GM12878 (cell line): ENCODE data around the gene ATP5F1D. TPM values are rescaled to one million over a fixed set of nuclear protein-coding genes. Genes with fewer than 3 reads are reported as not detected.

ENCODE experiments used
- ATAC-seq: fragments of 200-7000 bp; cut with Tn5 transposase; 3 replicates; pipeline ENCODE4 v1.9.1; 2020; ENCODE audit warnings: mild to moderate bottlenecking, moderate library complexity
- BruUV-seq: library from RNA; stranded (reverse); fragments of 400-500 nt; replicated peaks from 2 replicates; lab custom pipeline; 2021; lab: Mats Ljungman, UMichigan
- CTCF ChIA-PET: fragments of 300-600 bp; sonication (Branson Sonifier 250); formaldehyde crosslinking; extraction: SDS; loops from one replicate; lab custom pipeline; 2021; ENCODE audit warnings: inconsistent platforms; lab: Yijun Ruan, JAX
- POLR2A ChIA-PET: fragments of 350-600 bp; formaldehyde crosslinking; extraction: SDS; loops from one replicate; lab custom pipeline; 2021; ENCODE audit warnings: inconsistent platforms; lab: Charles Lee
- RAD21 ChIA-PET: fragments of 300-600 bp; sonication (Branson Sonifier 250); formaldehyde crosslinking; loops from one replicate; lab custom pipeline; 2023; ENCODE audit warnings: antibody characterized with exemption; ENCODE audit not compliant: unreplicated experiment; lab: Charles Lee
- SMC1A ChIA-PET: fragments of 300-600 bp; sonication (Branson Sonifier 250); formaldehyde crosslinking; loops from one replicate; lab custom pipeline; 2023; ENCODE audit not compliant: unreplicated experiment, uncharacterized antibody; lab: Charles Lee
- DNase-seq: peaks from one replicate; pipeline ENCODE4 v3.0.0-alpha.2; 2011; ENCODE audit warnings: low read depth, low spot score
- FAIRE-seq: peaks from 3 replicates; lab custom pipeline; 2011; peaks lifted over from hg19 to GRCh38; lab: Jason Lieb, UNC
- H2AFZ ChIP-seq: 2 replicates; pipeline ENCODE4 v1.6.0; 2011; ENCODE audit warnings: low read depth, low read length, control low read depth; ENCODE audit not compliant: control insufficient read depth
- H3K27ac ChIP-seq: 2 replicates; pipeline ENCODE4 v1.5.1; 2011; ENCODE audit warnings: control low read depth; ENCODE audit not compliant: control insufficient read depth, insufficient read depth
- H3K27me3 ChIP-seq, 2 experiments: replicated peaks in 1 of 2; 2 replicates each; pipeline versions ENCODE4 v1.6.0 to v1.6.1; 2011; ENCODE audit warnings: low read length in 1 of 2; ENCODE audit not compliant: control insufficient read depth in 2 of 2, insufficient read depth in 2 of 2
- H3K36me3 ChIP-seq, 2 experiments: 2 replicates each; pipeline ENCODE4 v1.5.1; 2011; ENCODE audit warnings: low read length in 1 of 2; ENCODE audit not compliant: control insufficient read depth in 2 of 2, insufficient read depth in 2 of 2
- H3K4me1 ChIP-seq: 2 replicates; pipeline ENCODE4 v1.6.1; 2011; ENCODE audit warnings: mild to moderate bottlenecking, low read length, moderate library complexity, mixed read lengths; ENCODE audit not compliant: control insufficient read depth, insufficient read depth
- H3K4me2 ChIP-seq: 2 replicates; pipeline ENCODE4 v1.6.0; 2011; ENCODE audit warnings: control low read depth; ENCODE audit not compliant: control insufficient read depth, insufficient read depth
- H3K4me3 ChIP-seq: fragments of 200-600 bp; sonication (generic); 2 replicates; pipeline ENCODE4 v1.5.1; 2016
- H3K79me2 ChIP-seq: 2 replicates; pipeline ENCODE4 v1.6.0; 2011; ENCODE audit warnings: low read length; ENCODE audit not compliant: control insufficient read depth, insufficient read depth
- H3K9ac ChIP-seq: 2 replicates; pipeline ENCODE4 v1.8.0; 2011; ENCODE audit warnings: low read length, control low read depth, mixed read lengths; ENCODE audit not compliant: control insufficient read depth, insufficient read depth
- H3K9me3 ChIP-seq: replicated peaks from 3 replicates; pipeline ENCODE4 v1.5.1; 2011; ENCODE audit warnings: mild to moderate bottlenecking, low read length; ENCODE audit not compliant: control insufficient read depth, insufficient read depth
- H4K20me1 ChIP-seq: 2 replicates; pipeline ENCODE4 v1.6.0; 2011; ENCODE audit not compliant: control insufficient read depth, insufficient read depth
- ATF2 ChIP-seq: IDR thresholded peaks from 2 replicates; pipeline ENCODE4 v1.6.1; 2012; ENCODE audit warnings: low read length, inconsistent platforms
- CEBPB ChIP-seq, 2 experiments: fragments of 150-350 bp in 1 of 2; IDR thresholded peaks; 2 replicates each; pipeline ENCODE4 v1.6.1; 2012 to 2014; ENCODE audit warnings: low read depth in 2 of 2, low read length in 2 of 2, borderline replicate concordance in 1 of 2, inconsistent platforms in 1 of 2
- FOXK2 ChIP-seq: fragments of 450-650 bp; IDR thresholded peaks from 2 replicates; pipeline ENCODE4 v1.6.1; 2017; ENCODE audit warnings: mild to moderate bottlenecking, moderate library complexity
- GABPA ChIP-seq: IDR thresholded peaks from 2 replicates; pipeline ENCODE4 v1.6.1; 2014; ENCODE audit warnings: antibody characterized with exemption, low read depth, mild to moderate bottlenecking, inconsistent platforms
- HCFC1 ChIP-seq: fragments of 150-350 bp; IDR thresholded peaks from 2 replicates; pipeline ENCODE4 v1.6.1; 2014; ENCODE audit warnings: low read length
- IRF4 ChIP-seq: IDR thresholded peaks from 2 replicates; pipeline ENCODE4 v1.6.1; 2011; ENCODE audit warnings: low read depth, low read length
- IRF5 ChIP-seq: fragments of 450-650 bp; IDR thresholded peaks from 2 replicates; pipeline ENCODE4 v1.6.1; 2017; ENCODE audit warnings: borderline replicate concordance
- KDM1A ChIP-seq: fragments of 200-600 bp; sonication (generic); IDR thresholded peaks from 2 replicates; pipeline ENCODE4 v1.6.1; 2016; ENCODE audit warnings: borderline replicate concordance
- MYB ChIP-seq: fragments of 150-350 bp; IDR thresholded peaks from 2 replicates; pipeline ENCODE4 v1.6.1; 2014; ENCODE audit warnings: mild to moderate bottlenecking, low read depth, low read length, borderline replicate concordance
- NKRF ChIP-seq: fragments of 450-650 bp; conservative IDR thresholded peaks from 2 replicates; pipeline ENCODE4 v1.6.1; 2017; ENCODE audit warnings: mild to moderate bottlenecking, moderate library complexity
- NR2C2 ChIP-seq: IDR thresholded peaks from 2 replicates; pipeline ENCODE4 v1.6.1; 2011; ENCODE audit warnings: borderline replicate concordance, low read depth; ENCODE audit not compliant: control insufficient read depth, insufficient read length
- NRF1 ChIP-seq: conservative IDR thresholded peaks from 2 replicates; pipeline ENCODE4 v1.6.1; 2011; ENCODE audit warnings: mild to moderate bottlenecking, low read depth, low read length, improper control_type of control experiment
- SMARCA5 ChIP-seq: fragments of 450-650 bp; IDR thresholded peaks from 2 replicates; pipeline ENCODE4 v1.6.1; 2017; ENCODE audit warnings: mild to moderate bottlenecking
- STAT1 ChIP-seq: fragments of 450-650 bp; conservative IDR thresholded peaks from 2 replicates; pipeline ENCODE4 v1.6.1; 2014; ENCODE audit warnings: antibody characterized with exemption, mild to moderate bottlenecking
- TCF3 ChIP-seq: IDR thresholded peaks from 2 replicates; pipeline ENCODE4 v1.6.1; 2012; ENCODE audit warnings: low read depth, mild to moderate bottlenecking, low read length, borderline replicate concordance; ENCODE audit not compliant: insufficient read depth
- WGBS: methylation state at CpG from one replicate; pipeline ENCODE4 v1.1.6; 2016; ENCODE audit warnings: low lambda C conversion rate; ENCODE audit not compliant: insufficient replicate concordance, insufficient coverage; ENCODE audit errors: missing lambda C conversion rate; 5-methylcytosine and 5-hydroxymethylcytosine counted together
- in situ Hi-C: fragments of 300-500 bp; cut with MboI; formaldehyde crosslinking; loops from 9 replicates; pipeline ENCODE4 v1.14.3; 2018; ENCODE audit warnings: mixed read lengths
- intact Hi-C: fragments of 100-400 bp; cut with micrococcal nuclease; formaldehyde crosslinking; loops from one replicate; pipeline ENCODE4 v1.14.2; 2022; ENCODE audit not compliant: unreplicated experiment
- polyA plus RNA-seq, 11 experiments: library from polyadenylated mRNA; depleted of rRNA in 4 of 11; unstranded in 6 of 11; stranded (reverse) in 5 of 11; fragments of >200 nt; fragmentation: Nextera tagmentation in 4 of 11; fragmentation: Illumina TruSeq in 1 of 11; extraction: Ambion mirVana in 4 of 11; extraction: Trizol in 1 of 11; gene quantifications; 1 replicate in 1 of 11; 2 replicates in 10 of 11; pipeline versions ENCODE4 v1.2.1 to v1.2.3, GENCODE V29; 2011 to 2016; ENCODE audit warnings: inconsistent platforms in 2 of 11, missing spikeins in 2 of 11, low read depth in 1 of 11
- total RNA-seq, 4 experiments: library from RNA; depleted of rRNA in 3 of 4; stranded (reverse); fragments of >200 nt in 3 of 4; fragmentation: Illumina TruSeq in 1 of 4; extraction: Trizol in 1 of 4; gene quantifications; 2 replicates each; pipeline versions ENCODE4 v1.2.1 to v1.2.3, GENCODE V29; 2013 to 2021

ATP5F1D gene
- total and polyA plus RNA-seq, 10 of the 15 experiments (the other 5 are each of a cell fraction or from before 2014, with no cell fraction given): 7.2 to 357 (median 49.5) TPM

DNA sequence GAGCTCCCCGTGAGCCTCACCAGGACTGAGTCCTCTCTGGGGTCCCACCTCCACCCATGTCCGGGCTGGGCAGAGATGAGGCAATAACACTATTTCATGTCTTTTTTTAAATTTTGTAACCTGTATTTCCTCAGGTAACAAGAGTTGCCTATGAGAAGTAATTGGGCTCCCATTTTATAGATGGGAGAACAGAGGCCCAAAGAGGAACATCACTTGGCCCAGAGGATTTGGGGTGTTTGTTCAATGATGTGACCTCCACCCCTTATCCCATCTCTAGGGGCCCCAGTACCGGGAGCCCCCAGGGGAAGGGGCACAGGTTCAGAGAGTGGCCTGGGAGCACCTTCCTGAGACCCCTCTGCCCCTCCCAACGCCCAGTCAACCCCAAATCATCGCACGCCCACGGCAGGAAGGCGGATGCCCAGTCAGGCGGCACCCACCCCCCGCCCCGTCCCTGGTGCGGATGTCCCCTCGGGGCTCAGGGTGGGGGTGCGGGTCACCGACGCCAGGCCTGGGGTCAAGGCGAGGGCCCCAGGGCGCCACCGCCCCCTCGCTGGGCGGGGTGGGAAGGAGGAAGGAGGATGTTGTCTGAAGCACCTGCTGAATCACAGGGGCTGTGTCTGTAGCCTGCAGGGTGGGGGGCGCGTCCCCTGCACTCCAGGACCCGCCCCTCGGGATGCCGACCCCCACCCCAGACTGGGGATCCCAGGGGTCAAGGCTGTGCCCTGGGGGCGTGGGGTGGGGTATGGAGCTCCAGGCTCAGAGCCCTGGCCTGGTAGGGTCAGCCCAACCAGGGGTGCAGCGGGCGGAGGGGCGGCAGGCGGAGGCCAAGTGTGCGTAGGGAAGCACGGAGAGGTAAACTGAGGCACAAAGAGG lies 18.6 kb downstream of the ATP5F1D start:
- Histone ChIP-seq H3K9me3 (no peaks in the 10 kb centered on the region), H3K4me1 (peaks cover 48% of the 10 kb centered on the region), H3K27ac (peak overlapping the region; percentile 96), H3K79me2 (peaks cover 36% of the 10 kb centered on the region), H3K4me2 (peak overlapping the region; percentile 98), H3K9ac (peak overlapping the region; percentile 78), H3K4me3 (peak overlapping the region; percentile 68), H4K20me1 (no peaks in the 10 kb centered on the region), H3K36me3 (peaks cover 4 to 16% of the 10 kb centered on the region in 2 experiments; a peak in 3 of 4 replicates), H2AFZ (no peak overlapping the region), H3K27me3 (no peaks in the 10 kb centered on the region)
- intact Hi-C loops (loop anchor here (1.0 kb wide), 1 partner anchor 9 kb away; the partner anchor contains the start of gene CIRBP), in situ Hi-C loops (loop anchor here (10.0 kb wide), 1 partner anchor 825 kb away; no protein-coding TSS in a partner anchor)
- DNase-seq (no peak), FAIRE-seq (no peak), ATAC-seq (peak; percentile 21)
- SMC1A ChIA-PET: no interaction called here
- BruUV-seq: no TSS peak
- CTCF ChIA-PET: interaction anchor here (1.0 to 2.5 kb wide), 3 partner anchors 16 to 157 kb away, joined by 3 to 16 read pairs (median 10); no protein-coding TSS in a partner anchor
- WGBS: 2% methylated on average over 28 of the region's 33 CpGs
- POLR2A ChIA-PET: interaction anchor here (0.6 to 2.4 kb wide), 4 partner anchors 8 to 84 kb away, joined by 5 to 12 read pairs (median 8); partner anchors contain the start of gene CIRBP
- RAD21 ChIA-PET: interaction anchor here (1.5 to 3.8 kb wide), 3 partner anchors 9 to 157 kb away, joined by 3 to 24 read pairs (median 11); partner anchors contain the start of gene CIRBP
- TF ChIP-seq ATF2 (no peak), NR2C2 (no peak), STAT1 (no peak), HCFC1 (no peak), MYB (no peak), TCF3 (no peak), NRF1 (no peak), IRF4 (no peak), SMARCA5 (peak; percentile 40), FOXK2 (no peak), CEBPB (IDR thresholded peaks at IDR 0.05; ENCODE audit: borderline replicate concordance in 1 of 2, low read depth in 2 of 2, low read length in 2 of 2) (no peak), IRF5 (no peak), NKRF (peak; percentile 37; the same call in 1 of the 2 replicates), GABPA (no peak), KDM1A (no peak)
